HepG2 (cell line): ENCODE data around the gene VMO1. TPM values are rescaled to one million over a fixed set of nuclear protein-coding genes. Genes with fewer than 3 reads are reported as not detected.

ENCODE experiments used
- AKAP8 ChIP-seq: sonication (generic); formaldehyde crosslinking; IDR thresholded peaks from 2 replicates; pipeline ENCODE4 v1.5.1; 2020; ENCODE audit warnings: mild to moderate bottlenecking, missing genetic modification reagents
- EHMT2 ChIP-seq: fragments of 200-600 bp; sonication (generic); IDR thresholded peaks from 2 replicates; pipeline ENCODE4 v1.7.0; 2017; ENCODE audit warnings: antibody characterized with exemption, low read depth, low read length, borderline replicate concordance
- FUBP1 ChIP-seq: sonication (generic); formaldehyde crosslinking; IDR thresholded peaks from 2 replicates; pipeline ENCODE4 v1.5.1; 2020; ENCODE audit warnings: missing genetic modification reagents, mild to moderate bottlenecking, borderline replicate concordance
- HNRNPK ChIP-seq: fragments of 200-400 bp; formaldehyde crosslinking; IDR thresholded peaks from 2 replicates; pipeline ENCODE4 v1.6.1; 2018; ENCODE audit warnings: low read length, low read depth, moderate library complexity, mild to moderate bottlenecking; ENCODE audit not compliant: poor library complexity, severe bottlenecking
- KMT2A ChIP-seq: sonication (generic); formaldehyde crosslinking; IDR thresholded peaks from 2 replicates; pipeline ENCODE4 v1.4.0; 2020; ENCODE audit warnings: missing genetic modification reagents
- MAX ChIP-seq: IDR thresholded peaks from 2 replicates; pipeline ENCODE4 v1.6.1; 2012; ENCODE audit warnings: inconsistent platforms
- MLXIP ChIP-seq: sonication (generic); formaldehyde crosslinking; IDR thresholded peaks from 2 replicates; pipeline ENCODE4 v1.9.0; 2021; ENCODE audit warnings: missing genetic modification reagents, borderline replicate concordance
- MTA1 ChIP-seq: sonication (generic); formaldehyde crosslinking; IDR thresholded peaks from 2 replicates; pipeline ENCODE4 v1.4.0; 2020; ENCODE audit warnings: missing genetic modification reagents, mild to moderate bottlenecking, borderline replicate concordance
- SMC3 ChIP-seq: IDR thresholded peaks from 2 replicates; pipeline ENCODE4 v1.6.1; 2011; ENCODE audit warnings: low read length, improper control_type of control experiment
- TBX3 ChIP-seq: fragments of 450-650 bp; IDR thresholded peaks from 2 replicates; pipeline ENCODE4 v1.6.1; 2017; ENCODE audit warnings: antibody characterized with exemption, mild to moderate bottlenecking, inconsistent platforms, borderline replicate concordance
- TCF7 ChIP-seq: sonication (generic); IDR thresholded peaks from 2 replicates; pipeline ENCODE4 v1.6.1; 2016; ENCODE audit warnings: antibody characterized with exemption, low read depth
- ZBTB8A ChIP-seq: sonication (generic); formaldehyde crosslinking; IDR thresholded peaks from 2 replicates; pipeline ENCODE4 v1.4.0; 2020; ENCODE audit warnings: mild to moderate bottlenecking, low read depth, missing genetic modification reagents, borderline replicate concordance
- ZIK1 ChIP-seq: sonication (generic); formaldehyde crosslinking; IDR thresholded peaks from 2 replicates; pipeline ENCODE4 v1.5.0; 2020; ENCODE audit warnings: mild to moderate bottlenecking, low read depth, missing genetic modification reagents, borderline replicate concordance
- ZMYM4 ChIP-seq: sonication (generic); formaldehyde crosslinking; IDR thresholded peaks from 2 replicates; pipeline ENCODE4 v1.8.1; 2023; ENCODE audit warnings: mild to moderate bottlenecking, missing genetic modification reagents
- ZNF18 ChIP-seq: sonication (generic); formaldehyde crosslinking; IDR thresholded peaks from 2 replicates; pipeline ENCODE4 v1.8.0; 2022; ENCODE audit warnings: mild to moderate bottlenecking, missing genetic modification reagents; ENCODE audit not compliant: insufficient replicate concordance
- ZNF33B ChIP-seq: sonication (generic); formaldehyde crosslinking; IDR thresholded peaks from 2 replicates; pipeline ENCODE4 v1.5.1; 2020; ENCODE audit warnings: mild to moderate bottlenecking, missing genetic modification reagents
- ZNF496 ChIP-seq: sonication (generic); formaldehyde crosslinking; IDR thresholded peaks from 2 replicates; pipeline ENCODE4 v1.8.1; 2023; ENCODE audit warnings: mild to moderate bottlenecking, moderate library complexity, missing genetic modification reagents; ENCODE audit not compliant: insufficient replicate concordance
- polyA plus RNA-seq, 8 experiments: library from polyadenylated mRNA; depleted of rRNA in 3 of 8; stranded (reverse) in 7 of 8; unstranded in 1 of 8; fragments of >200 nt; fragmentation: Illumina TruSeq in 4 of 8; extraction: Trizol in 4 of 8; gene quantifications; 2 replicates each; pipeline versions ENCODE4 v1.2.1 to v1.2.3, GENCODE V29; 2011 to 2016; ENCODE audit warnings: low read depth in 4 of 8, missing spikeins in 1 of 8, mixed read lengths in 1 of 8; ENCODE audit not compliant: insufficient read depth in 1 of 8
- total RNA-seq, 5 experiments: library from RNA; depleted of rRNA; stranded (reverse); fragments of >200 nt; fragmentation: Illumina TruSeq; extraction: Trizol; gene quantifications; 2 replicates each; pipeline ENCODE4 v1.2.3, GENCODE V29; 2016; ENCODE audit warnings: low read depth in 1 of 5
- TF ChIP-seq, protein P1 (sequence below): sonication (generic); formaldehyde crosslinking; IDR thresholded peaks from 2 replicates; pipeline ENCODE4 v1.4.0; 2020; ENCODE audit warnings: missing genetic modification reagents, borderline replicate concordance
- TF ChIP-seq, protein P2 (sequence below): IDR thresholded peaks from 2 replicates; pipeline ENCODE4 v1.6.1; 2016; ENCODE audit warnings: mild to moderate bottlenecking

VMO1 gene
- total and polyA plus RNA-seq, 2 of the 13 experiments (the other 11 are each of a cell fraction or from before 2014, with no cell fraction given) = not detected

DNA sequence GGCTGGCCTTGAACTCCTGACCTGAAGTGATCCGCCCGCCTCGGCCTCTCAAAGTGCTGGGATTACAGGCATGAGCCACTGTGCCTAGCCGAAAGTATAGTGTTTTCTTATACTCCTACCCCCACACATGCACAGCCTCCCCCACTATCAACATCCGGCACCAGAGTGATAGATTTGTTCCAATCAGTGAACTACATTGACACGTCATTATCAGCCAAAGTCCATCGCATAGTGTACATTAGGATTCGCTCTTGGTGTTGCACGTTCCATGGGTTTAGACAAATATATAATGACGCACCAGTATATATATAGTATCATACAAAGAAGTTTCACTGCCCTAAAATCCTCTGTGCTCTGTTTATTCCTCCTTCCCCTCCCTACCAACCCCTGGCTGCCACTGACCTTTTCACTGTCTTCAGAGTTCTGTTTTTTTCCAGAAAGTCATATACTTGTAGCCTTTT, 26.4 kb downstream of the VMO1 start (continued):
- TF ChIP-seq TBX3 (peak; percentile 91), ZNF496 (CRISPR knock-in tag) (no peak), ZNF18 (CRISPR knock-in tag) (no peak), SMC3 (no peak; the same call in 1 of the 2 replicates), TCF7 (peak; percentile 75), MLXIP (CRISPR knock-in tag) (no peak), FUBP1 (CRISPR knock-in tag) (no peak), ZMYM4 (CRISPR knock-in tag) (peak; percentile 79), ZNF33B (CRISPR knock-in tag) (no peak), AKAP8 (no peak), EHMT2 (0 out of 2 replicates have a peak, but pooled peaks have one; percentile 22), HNRNPK (no peak), ZBTB8A (no peak), KMT2A (peak; percentile 41; the same call in 1 of the 2 replicates), ZIK1 (CRISPR knock-in tag) (no peak), MAX (peak; percentile 56), MTA1 (peak; percentile 54)
- TF ChIP-seq, protein P1, sequence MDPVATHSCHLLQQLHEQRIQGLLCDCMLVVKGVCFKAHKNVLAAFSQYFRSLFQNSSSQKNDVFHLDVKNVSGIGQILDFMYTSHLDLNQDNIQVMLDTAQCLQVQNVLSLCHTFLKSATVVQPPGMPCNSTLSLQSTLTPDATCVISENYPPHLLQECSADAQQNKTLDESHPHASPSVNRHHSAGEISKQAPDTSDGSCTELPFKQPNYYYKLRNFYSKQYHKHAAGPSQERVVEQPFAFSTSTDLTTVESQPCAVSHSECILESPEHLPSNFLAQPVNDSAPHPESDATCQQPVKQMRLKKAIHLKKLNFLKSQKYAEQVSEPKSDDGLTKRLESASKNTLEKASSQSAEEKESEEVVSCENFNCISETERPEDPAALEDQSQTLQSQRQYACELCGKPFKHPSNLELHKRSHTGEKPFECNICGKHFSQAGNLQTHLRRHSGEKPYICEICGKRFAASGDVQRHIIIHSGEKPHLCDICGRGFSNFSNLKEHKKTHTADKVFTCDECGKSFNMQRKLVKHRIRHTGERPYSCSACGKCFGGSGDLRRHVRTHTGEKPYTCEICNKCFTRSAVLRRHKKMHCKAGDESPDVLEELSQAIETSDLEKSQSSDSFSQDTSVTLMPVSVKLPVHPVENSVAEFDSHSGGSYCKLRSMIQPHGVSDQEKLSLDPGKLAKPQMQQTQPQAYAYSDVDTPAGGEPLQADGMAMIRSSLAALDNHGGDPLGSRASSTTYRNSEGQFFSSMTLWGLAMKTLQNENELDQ (CRISPR knock-in tag) = no peak
- TF ChIP-seq, protein P2, sequence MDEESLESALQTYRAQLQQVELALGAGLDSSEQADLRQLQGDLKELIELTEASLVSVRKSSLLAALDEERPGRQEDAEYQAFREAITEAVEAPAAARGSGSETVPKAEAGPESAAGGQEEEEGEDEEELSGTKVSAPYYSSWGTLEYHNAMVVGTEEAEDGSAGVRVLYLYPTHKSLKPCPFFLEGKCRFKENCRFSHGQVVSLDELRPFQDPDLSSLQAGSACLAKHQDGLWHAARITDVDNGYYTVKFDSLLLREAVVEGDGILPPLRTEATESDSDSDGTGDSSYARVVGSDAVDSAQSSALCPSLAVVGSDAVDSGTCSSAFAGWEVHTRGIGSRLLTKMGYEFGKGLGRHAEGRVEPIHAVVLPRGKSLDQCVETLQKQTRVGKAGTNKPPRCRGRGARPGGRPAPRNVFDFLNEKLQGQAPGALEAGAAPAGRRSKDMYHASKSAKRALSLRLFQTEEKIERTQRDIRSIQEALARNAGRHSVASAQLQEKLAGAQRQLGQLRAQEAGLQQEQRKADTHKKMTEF = peak; percentile 92
